OCI-LY3 (cell line): Measurements from ENCODE around the gene EXOC6.

Source experiments
- H2AFZ ChIP-seq: fragments of 200-600, 300-600 bp; shearing (Covaris generic); 2 replicates; pipeline ENCODE4 v1.6.0; 2014; ENCODE audit warnings: antibody characterized with exemption, low read depth, low read length
- H3K27ac ChIP-seq: fragments of 200-600, 300-600 bp; sonication (generic); 2 replicates; pipeline ENCODE4 v1.5.1; 2014; ENCODE audit warnings: mild to moderate bottlenecking, low read length, moderate library complexity, mixed read lengths
- H3K27me3 ChIP-seq: fragments of 200-600, 300-600 bp; sonication (generic); 2 replicates; pipeline ENCODE4 v1.6.1; 2014; ENCODE audit warnings: low read depth, low read length, mixed read lengths
- H3K36me3 ChIP-seq: fragments of 200-600, 300-600 bp; sonication (generic); replicated peaks from 2 replicates; pipeline ENCODE3; 2014; ENCODE audit warnings: low read depth, low read length, mixed read lengths
- H3K4me1 ChIP-seq: fragments of 300-600, 200-600 bp; sonication (generic); 2 replicates; pipeline ENCODE4 v1.6.1; 2014; ENCODE audit warnings: low read length, mixed read lengths
- H3K4me2 ChIP-seq: fragments of 200-600, 300-600 bp; sonication (generic); 2 replicates; pipeline ENCODE4 v1.6.1; 2014; ENCODE audit warnings: low read length, mixed read lengths
- H3K4me3 ChIP-seq: fragments of 300-600, 200-600 bp; sonication (generic); 2 replicates; pipeline ENCODE4 v1.5.1; 2014; ENCODE audit warnings: antibody characterized with exemption, mild to moderate bottlenecking, low read length, moderate library complexity
- H3K79me2 ChIP-seq: fragments of 300-600, 200-600 bp; shearing (Covaris generic); 2 replicates; pipeline ENCODE4 v1.6.1; 2014; ENCODE audit warnings: mild to moderate bottlenecking, low read length, mixed read lengths
- H3K9ac ChIP-seq: fragments of 300-600, 200-600 bp; shearing (Covaris generic); 2 replicates; pipeline ENCODE4 v1.6.0; 2014; ENCODE audit warnings: mild to moderate bottlenecking, low read length, moderate library complexity
- H3K9me3 ChIP-seq: fragments of 200-600, 300-600 bp; shearing (Covaris generic); 2 replicates; pipeline ENCODE4 v1.6.1; 2014; ENCODE audit warnings: low read length, mixed read lengths; ENCODE audit not compliant: insufficient read depth
- H4K20me1 ChIP-seq: fragments of 200-600, 300-600 bp; sonication (generic); 2 replicates; pipeline ENCODE4 v1.6.1; 2016; ENCODE audit warnings: low read length, mixed read lengths; ENCODE audit not compliant: insufficient read depth
- EZH2phosphoT487 ChIP-seq: fragments of 200-600 bp; shearing (Covaris generic); IDR thresholded peaks from 2 replicates; pipeline ENCODE4 v1.6.1; 2018; ENCODE audit warnings: antibody characterized with exemption, mixed run types, low read depth
- TF ChIP-seq, protein P1 (sequence below): fragments of 200-600, 300-600 bp; sonication (generic); IDR thresholded peaks from 2 replicates; pipeline ENCODE4 v1.5.1; 2014; ENCODE audit warnings: antibody characterized with exemption, low read length, low read depth

EXOC6 gene

DNA sequence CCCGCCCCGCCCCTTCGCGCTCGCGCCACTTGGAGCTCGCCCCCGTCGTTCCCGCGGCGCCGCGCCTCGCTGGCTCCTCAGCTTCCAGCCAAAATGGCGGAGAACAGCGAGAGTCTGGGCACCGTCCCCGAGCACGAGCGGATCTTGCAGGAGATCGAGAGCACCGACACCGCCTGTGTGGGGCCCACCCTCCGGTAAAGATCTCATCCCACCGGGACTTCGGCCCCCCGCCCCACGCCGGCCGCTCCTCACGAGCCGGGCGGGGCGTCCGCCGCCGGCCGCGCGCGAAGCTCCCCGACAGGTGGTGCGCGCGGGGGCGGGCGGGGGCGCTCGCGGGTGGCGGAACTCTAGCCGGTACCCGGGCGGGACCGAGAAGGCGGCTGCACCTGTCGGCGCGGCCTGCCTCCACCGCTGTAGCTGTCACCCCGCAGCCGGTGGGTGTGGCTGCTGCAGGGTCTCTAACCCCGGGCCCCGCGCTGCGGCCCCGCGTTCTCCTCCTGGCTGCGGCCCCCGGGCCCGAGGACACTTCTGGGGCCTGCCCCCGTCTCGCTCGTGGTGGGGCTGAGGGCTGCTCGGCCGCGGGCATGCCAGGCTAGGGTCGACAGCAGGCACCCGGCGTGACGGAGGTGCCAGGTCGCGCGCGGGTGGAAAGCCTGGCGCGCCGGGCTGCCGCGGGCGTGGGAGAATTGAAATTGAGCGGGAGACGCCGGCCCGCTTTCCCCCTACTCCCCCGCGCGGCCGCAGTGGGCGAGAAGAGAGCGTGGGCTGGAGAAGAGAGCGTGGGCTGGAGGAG is at the start of gene EXOC6:
Gene EXOC6 (plus strand): TSS at position 80 of the 793 bp plus-strand sequence. CDS start 14 bp downstream, at position 94.
- peak within 1 kb of the TSS; percentile 97 for H3K4me2 ChIP-seq
- no peaks in the 10 kb centered on the region for H3K36me3 ChIP-seq
- peak within 1 kb of the TSS; percentile 100 for H3K4me3 ChIP-seq
- H2AFZ ChIP-seq, result peak within 1 kb of the TSS; percentile 98
- H3K27me3 ChIP-seq, result no peaks in the 10 kb centered on the region
- peak within 1 kb of the TSS; percentile 73 for H3K27ac ChIP-seq
- H3K4me1 ChIP-seq, result peaks cover 24% of the 10 kb centered on the region
- H3K9ac ChIP-seq, result peak within 1 kb of the TSS; percentile 88
- H3K79me2 ChIP-seq, result peaks cover 18% of the 10 kb centered on the region
- H4K20me1 ChIP-seq, result no peaks in the 10 kb centered on the region
- TF ChIP-seq EZH2phosphoT487, result no peak
- TF ChIP-seq, protein P1, sequence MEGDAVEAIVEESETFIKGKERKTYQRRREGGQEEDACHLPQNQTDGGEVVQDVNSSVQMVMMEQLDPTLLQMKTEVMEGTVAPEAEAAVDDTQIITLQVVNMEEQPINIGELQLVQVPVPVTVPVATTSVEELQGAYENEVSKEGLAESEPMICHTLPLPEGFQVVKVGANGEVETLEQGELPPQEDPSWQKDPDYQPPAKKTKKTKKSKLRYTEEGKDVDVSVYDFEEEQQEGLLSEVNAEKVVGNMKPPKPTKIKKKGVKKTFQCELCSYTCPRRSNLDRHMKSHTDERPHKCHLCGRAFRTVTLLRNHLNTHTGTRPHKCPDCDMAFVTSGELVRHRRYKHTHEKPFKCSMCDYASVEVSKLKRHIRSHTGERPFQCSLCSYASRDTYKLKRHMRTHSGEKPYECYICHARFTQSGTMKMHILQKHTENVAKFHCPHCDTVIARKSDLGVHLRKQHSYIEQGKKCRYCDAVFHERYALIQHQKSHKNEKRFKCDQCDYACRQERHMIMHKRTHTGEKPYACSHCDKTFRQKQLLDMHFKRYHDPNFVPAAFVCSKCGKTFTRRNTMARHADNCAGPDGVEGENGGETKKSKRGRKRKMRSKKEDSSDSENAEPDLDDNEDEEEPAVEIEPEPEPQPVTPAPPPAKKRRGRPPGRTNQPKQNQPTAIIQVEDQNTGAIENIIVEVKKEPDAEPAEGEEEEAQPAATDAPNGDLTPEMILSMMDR, result no peak
- H3K9me3 ChIP-seq, result no peaks in the 10 kb centered on the region

DNA sequence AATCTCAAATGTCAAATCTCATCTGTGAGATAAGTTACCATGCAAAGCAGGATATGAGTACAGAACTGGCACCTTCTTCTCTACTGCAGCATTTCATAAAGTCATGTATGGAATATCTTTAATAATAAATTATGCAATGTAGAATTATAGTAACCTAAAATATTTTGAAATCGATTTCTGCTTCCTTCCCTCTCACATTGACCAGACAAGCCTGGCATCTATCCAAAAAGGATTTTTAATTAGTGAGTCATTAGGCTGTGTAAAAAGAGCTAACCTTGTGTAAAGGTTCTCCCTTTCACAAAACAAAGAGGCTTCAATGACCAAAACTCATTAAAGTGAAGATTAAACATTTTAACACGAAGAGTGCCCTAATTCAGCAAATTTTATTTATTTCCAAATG is 48.8 kb upstream of the EXOC6 start:
- Histone ChIP-seq H3K79me2 (no peaks in the 10 kb centered on the region), H3K27me3 (no peaks in the 10 kb centered on the region), H4K20me1 (no peaks in the 10 kb centered on the region), H3K4me3 (no peak overlapping the region), H3K9me3 (no peaks in the 10 kb centered on the region), H3K9ac (no peak overlapping the region), H3K27ac (no peak overlapping the region), H3K4me2 (no peak overlapping the region), H3K36me3 (no peaks in the 10 kb centered on the region), H3K4me1 (peaks cover 3% of the 10 kb centered on the region; the same call in 1 of the 2 replicates), H2AFZ (no peak overlapping the region)
- TF ChIP-seq EZH2phosphoT487, result no peak
- TF ChIP-seq, protein P1, result no peak

DNA sequence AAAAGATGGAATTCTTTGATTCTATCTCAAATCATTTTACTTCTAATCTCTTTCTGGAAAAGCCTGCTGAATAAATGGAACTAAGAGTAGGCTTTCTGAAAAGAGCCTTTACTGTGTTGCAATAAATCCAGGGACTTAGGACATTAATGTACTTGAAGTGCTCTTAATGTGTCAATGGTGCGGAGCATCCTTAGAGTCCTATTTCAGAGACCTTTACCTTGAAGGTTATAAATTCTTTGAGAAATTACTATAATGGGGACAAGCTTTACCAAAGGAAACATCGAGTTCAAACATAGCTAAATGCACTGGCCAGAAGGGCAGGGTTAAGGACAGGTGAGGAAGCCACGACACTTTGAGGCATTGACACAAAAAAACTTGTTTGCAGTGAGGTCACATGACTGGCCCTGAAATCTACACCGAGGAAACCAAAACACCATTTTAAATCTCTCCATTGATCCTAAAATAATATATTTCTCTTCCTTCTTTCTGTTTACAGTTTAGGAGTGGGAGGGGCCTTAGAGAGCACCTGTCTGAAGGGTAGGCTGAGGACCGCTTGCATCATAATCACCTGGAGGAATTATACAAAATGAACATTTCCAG is 48.1 kb upstream of the EXOC6 start:
- H2AFZ ChIP-seq, result no peak overlapping the region
- H3K4me2 ChIP-seq, result no peak overlapping the region
- no peaks in the 10 kb centered on the region for H3K27me3 ChIP-seq
- H3K9me3 ChIP-seq, result no peaks in the 10 kb centered on the region
- no peaks in the 10 kb centered on the region for H3K36me3 ChIP-seq
- H3K79me2 ChIP-seq, result no peaks in the 10 kb centered on the region
- H4K20me1 ChIP-seq, result no peaks in the 10 kb centered on the region
- no peak overlapping the region for H3K4me3 ChIP-seq
- H3K9ac ChIP-seq, result no peak overlapping the region
- H3K4me1 ChIP-seq, result peaks cover 3% of the 10 kb centered on the region; the same call in 1 of the 2 replicates
- TF ChIP-seq, protein P1, result no peak
- no peak for TF ChIP-seq EZH2phosphoT487
- H3K27ac ChIP-seq, result no peak overlapping the region
